ENCODE results near the gene HOOK1. TPM values are rescaled to one million over a fixed set of nuclear protein-coding genes. Genes with fewer than 3 reads are reported as not detected.

The HOOK1 gene
- polyA plus RNA-seq, 1 donor (not counting 4 experiments of a cell fraction or from before 2014, with no cell fraction given), result 12.7 TPM

DNA sequence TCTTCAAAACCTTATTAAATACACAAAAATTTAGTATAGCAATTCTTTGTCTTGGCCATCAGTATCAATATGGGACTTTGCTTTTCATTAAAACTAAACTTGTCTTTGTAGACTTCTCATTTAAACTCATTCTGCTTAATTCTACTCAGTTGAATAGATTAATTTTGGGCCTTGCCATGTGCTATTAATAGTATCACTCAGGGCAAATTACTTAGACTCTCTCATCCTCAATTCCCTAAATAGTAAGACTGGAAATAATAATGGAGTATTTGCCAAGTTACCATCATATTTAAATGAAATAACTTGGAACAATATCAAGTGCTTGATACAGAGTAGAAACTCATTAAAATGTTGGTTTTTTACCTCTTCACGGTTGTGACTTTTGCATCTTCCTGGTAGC is 13.4 kb downstream of the HOOK1 start:
- no peak for FAIRE-seq
- no peak for DNase-seq (ENCODE audit: low read depth, low spot score)
- dilution Hi-C loops (cut with MboI; ENCODE audit: extremely low pct_ligation_motif_present, low sequenced_read_pairs), result no loop called here

DNA sequence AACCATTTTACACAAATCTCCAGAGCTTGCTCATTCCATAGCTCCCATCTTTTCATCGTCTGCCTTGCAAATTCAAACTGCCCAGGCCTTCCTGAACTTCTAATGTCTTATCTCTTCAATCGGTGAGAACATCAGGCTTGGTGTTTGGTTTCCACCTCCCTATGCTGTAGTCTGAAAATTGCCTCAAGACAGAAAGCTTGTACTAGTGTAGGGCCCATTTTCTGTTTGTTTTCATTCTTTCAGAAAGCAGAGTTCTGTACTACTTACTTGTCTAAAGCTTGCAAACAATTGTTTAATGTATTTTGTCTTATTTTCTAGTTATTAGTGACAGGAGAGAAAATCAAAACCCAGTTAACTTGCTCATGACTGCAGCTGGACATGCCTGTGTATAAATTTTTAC is 16.8 kb downstream of the HOOK1 start:
- H2AFZ ChIP-seq (ENCODE audit: control insufficient read depth, low read length), result peak overlapping the region; percentile 47
- H3K79me2 ChIP-seq (ENCODE audit: control insufficient read depth, insufficient read depth, low read length), result no peaks in the 10 kb centered on the region
- H3K36me3 ChIP-seq (ENCODE audit: control insufficient read depth in 2 of 2, extremely low read depth in 1 of 2, insufficient read depth in 2 of 2, low read length in 2 of 2), result no peaks in the 10 kb centered on the region
- dilution Hi-C loops (cut with MboI; ENCODE audit: extremely low pct_ligation_motif_present, low sequenced_read_pairs), result no loop called here
- H3K4me2 ChIP-seq (ENCODE audit: control insufficient read depth, extremely low read depth, insufficient read depth, low read depth, low read length), result no peak overlapping the region
- H4K20me1 ChIP-seq (ENCODE audit: control insufficient read depth, extremely low read depth, insufficient read depth, low read length), result no peaks in the 10 kb centered on the region
- no peak overlapping the region for H3K9ac ChIP-seq (ENCODE audit: control insufficient read depth, extremely low read depth, insufficient read depth, low read length)
- H3K9me1 ChIP-seq (ENCODE audit: control insufficient read depth, extremely low read depth, insufficient read depth, low read length), result no peaks in the 10 kb centered on the region
- no peak for DNase-seq (ENCODE audit: low read depth, low spot score)
- no peaks in the 10 kb centered on the region for H3K27me3 ChIP-seq (ENCODE audit: control insufficient read depth, extremely low read depth, insufficient read depth, low read length)
- H3K4me1 ChIP-seq (ENCODE audit: control insufficient read depth, extremely low read depth, insufficient read depth, low read length), result peaks cover 20% of the 10 kb centered on the region
- H3K27ac ChIP-seq (ENCODE audit: control insufficient read depth, insufficient read depth, low read length), result no peak overlapping the region
- H3K9me3 ChIP-seq (ENCODE audit: control insufficient read depth, low read depth, low read length), result no peaks in the 10 kb centered on the region
- peak; percentile 63 for FAIRE-seq
- no peak overlapping the region for H3K4me3 ChIP-seq (ENCODE audit: control insufficient read depth in 2 of 3, extremely low read depth in 1 of 3, insufficient read depth in 2 of 3, low read depth in 1 of 3, low read length in 3 of 3)
- TF ChIP-seq EZH2 (IDR thresholded peaks at IDR 0.05; ENCODE audit: low read length), result no peak
- TF ChIP-seq, protein P1, sequence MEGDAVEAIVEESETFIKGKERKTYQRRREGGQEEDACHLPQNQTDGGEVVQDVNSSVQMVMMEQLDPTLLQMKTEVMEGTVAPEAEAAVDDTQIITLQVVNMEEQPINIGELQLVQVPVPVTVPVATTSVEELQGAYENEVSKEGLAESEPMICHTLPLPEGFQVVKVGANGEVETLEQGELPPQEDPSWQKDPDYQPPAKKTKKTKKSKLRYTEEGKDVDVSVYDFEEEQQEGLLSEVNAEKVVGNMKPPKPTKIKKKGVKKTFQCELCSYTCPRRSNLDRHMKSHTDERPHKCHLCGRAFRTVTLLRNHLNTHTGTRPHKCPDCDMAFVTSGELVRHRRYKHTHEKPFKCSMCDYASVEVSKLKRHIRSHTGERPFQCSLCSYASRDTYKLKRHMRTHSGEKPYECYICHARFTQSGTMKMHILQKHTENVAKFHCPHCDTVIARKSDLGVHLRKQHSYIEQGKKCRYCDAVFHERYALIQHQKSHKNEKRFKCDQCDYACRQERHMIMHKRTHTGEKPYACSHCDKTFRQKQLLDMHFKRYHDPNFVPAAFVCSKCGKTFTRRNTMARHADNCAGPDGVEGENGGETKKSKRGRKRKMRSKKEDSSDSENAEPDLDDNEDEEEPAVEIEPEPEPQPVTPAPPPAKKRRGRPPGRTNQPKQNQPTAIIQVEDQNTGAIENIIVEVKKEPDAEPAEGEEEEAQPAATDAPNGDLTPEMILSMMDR (optimal IDR thresholded peaks at IDR 0.05 in 1 of 3, IDR thresholded peaks at IDR 0.05 in 1 of 3, conservative IDR thresholded peaks at IDR 0.05 in 1 of 3; ENCODE audit: extremely low read depth in 1 of 3, insufficient read depth in 2 of 3, low read length in 3 of 3), result no peak

More for the DNA sequence above, 13.4 kb downstream of the HOOK1 start:
- Histone ChIP-seq H3K79me2 (ENCODE audit: control insufficient read depth, insufficient read depth, low read length) (no peaks in the 10 kb centered on the region), H3K9me1 (ENCODE audit: control insufficient read depth, extremely low read depth, insufficient read depth, low read length) (no peaks in the 10 kb centered on the region), H3K4me2 (ENCODE audit: control insufficient read depth, extremely low read depth, insufficient read depth, low read depth, low read length) (no peak overlapping the region), H3K27me3 (ENCODE audit: control insufficient read depth, extremely low read depth, insufficient read depth, low read length) (no peaks in the 10 kb centered on the region), H2AFZ (ENCODE audit: control insufficient read depth, low read length) (no peak overlapping the region), H4K20me1 (ENCODE audit: control insufficient read depth, extremely low read depth, insufficient read depth, low read length) (no peaks in the 10 kb centered on the region), H3K4me3 (ENCODE audit: control insufficient read depth in 2 of 3, extremely low read depth in 1 of 3, insufficient read depth in 2 of 3, low read depth in 1 of 3, low read length in 3 of 3) (no peak overlapping the region), H3K36me3 (ENCODE audit: control insufficient read depth in 2 of 2, extremely low read depth in 1 of 2, insufficient read depth in 2 of 2, low read length in 2 of 2) (peaks cover 0 to 2% of the 10 kb centered on the region in 2 experiments), H3K9ac (ENCODE audit: control insufficient read depth, extremely low read depth, insufficient read depth, low read length) (no peak overlapping the region), H3K4me1 (ENCODE audit: control insufficient read depth, extremely low read depth, insufficient read depth, low read length) (peaks cover 6% of the 10 kb centered on the region), H3K9me3 (ENCODE audit: control insufficient read depth, low read depth, low read length) (no peaks in the 10 kb centered on the region), H3K27ac (ENCODE audit: control insufficient read depth, insufficient read depth, low read length) (no peak overlapping the region)
- TF ChIP-seq EZH2 (IDR thresholded peaks at IDR 0.05; ENCODE audit: low read length), result no peak
- TF ChIP-seq, protein P1 (optimal IDR thresholded peaks at IDR 0.05 in 1 of 3, IDR thresholded peaks at IDR 0.05 in 1 of 3, conservative IDR thresholded peaks at IDR 0.05 in 1 of 3; ENCODE audit: extremely low read depth in 1 of 3, insufficient read depth in 2 of 3, low read length in 3 of 3), result no peak

Data from keratinocyte (primary cell).